ENCODE data around the gene WDR87.
"Not testable (repeated sequence)": the region's sequence is repeated elsewhere in the genome, so short reads cannot be mapped to it uniquely, and the experiment has no call there.

The WDR87 gene

GRCh38 chr19:37926711-37927110 lies 20.3 kb upstream of the WDR87 start:
- Histone ChIP-seq H3K27ac (ENCODE audit: extremely low read depth, low read depth, low read length) (no peak overlapping the region), H3K4me3 (ENCODE audit: low read depth, low read length) (no peak overlapping the region)
- CTCF ChIA-PET, result no interaction called here

DNA sequence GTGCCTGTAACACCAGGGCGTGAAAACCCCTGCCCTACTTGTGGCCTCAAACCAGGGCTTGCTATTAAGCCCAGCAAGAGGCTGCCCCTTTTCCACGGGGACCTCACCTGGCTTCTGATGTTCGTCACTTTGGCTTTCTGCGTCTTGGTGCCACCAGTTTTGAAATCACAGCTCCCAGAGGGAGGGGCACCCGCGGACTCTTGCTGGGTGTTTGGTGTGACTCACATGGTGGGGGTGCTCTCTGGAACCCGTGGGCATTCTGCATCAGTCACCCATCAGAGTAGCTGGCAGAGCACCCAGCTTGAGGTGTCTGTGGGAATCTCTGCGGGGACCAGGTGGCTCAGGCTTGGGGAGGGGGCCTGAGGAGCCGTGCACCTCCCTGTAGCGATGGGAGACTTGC lies 19.9 kb upstream of the WDR87 start:
- peaks cover 10% of the 10 kb centered on the region for H3K4me1 ChIP-seq (ENCODE audit: control insufficient read depth, insufficient read depth, low read length)
- no peak overlapping the region for H3K4me3 ChIP-seq (ENCODE audit: low read depth, low read length)
- ChIA-PET CTCF (no interaction called here), POLR2A (interaction anchor here (0.5 kb wide), 1 partner anchor 10 kb away, joined by 5 read pairs; no protein-coding TSS in a partner anchor)
- no peaks in the 10 kb centered on the region for H3K9me3 ChIP-seq (ENCODE audit: control insufficient read depth, insufficient read depth, low read depth, low read length)
- no peak for TF ChIP-seq ZNF146 (tag by site-specific recombination; IDR thresholded peaks at IDR 0.05)
- H3K27ac ChIP-seq (ENCODE audit: extremely low read depth, low read depth, low read length), result no peak overlapping the region
- H3K36me3 ChIP-seq (ENCODE audit: control insufficient read depth in 2 of 2, insufficient read depth in 1 of 2, low read length in 2 of 2), result peaks cover 0 to 35% of the 10 kb centered on the region in 2 experiments; a peak in 2 of 3 replicates

More at GRCh38 chr19:37926711-37927110, 20.3 kb upstream of the WDR87 start:
- POLR2A ChIA-PET, result no interaction called here
- peaks cover 10% of the 10 kb centered on the region for H3K4me1 ChIP-seq (ENCODE audit: control insufficient read depth, insufficient read depth, low read length)
- H3K36me3 ChIP-seq (ENCODE audit: control insufficient read depth in 2 of 2, insufficient read depth in 1 of 2, low read length in 2 of 2), result peaks cover 0 to 31% of the 10 kb centered on the region in 2 experiments; a peak in 2 of 3 replicates
- no peaks in the 10 kb centered on the region for H3K9me3 ChIP-seq (ENCODE audit: control insufficient read depth, insufficient read depth, low read depth, low read length)
- TF ChIP-seq SP7 (tag by site-specific recombination; IDR thresholded peaks at IDR 0.05) (no peak), ZNF112 (tag by site-specific recombination; IDR thresholded peaks at IDR 0.05) (no peak), MYNN (tag by site-specific recombination; IDR thresholded peaks at IDR 0.05; ENCODE audit: borderline replicate concordance) (no peak), ZNF214 (tag by site-specific recombination; IDR thresholded peaks at IDR 0.05; ENCODE audit: borderline replicate concordance) (no peak), ZNF785 (tag by site-specific recombination; IDR thresholded peaks at IDR 0.05) (no peak), ZNF239 (tag by site-specific recombination; IDR thresholded peaks at IDR 0.05) (no peak), ZFP69B (tag by site-specific recombination; IDR thresholded peaks at IDR 0.05) (0 out of 2 replicates have a peak, but pooled peaks have one; percentile 26), ZNF10 (tag by site-specific recombination; IDR thresholded peaks at IDR 0.05) (no peak), ZNF560 (tag by site-specific recombination; IDR thresholded peaks at IDR 0.05; ENCODE audit: borderline replicate concordance) (no peak), MZF1 (tag by site-specific recombination; IDR thresholded peaks at IDR 0.05; ENCODE audit: borderline replicate concordance) (no peak), KLF9 (tag by site-specific recombination; IDR thresholded peaks at IDR 0.05; ENCODE audit: low read depth) (no peak), ZNF623 (tag by site-specific recombination; IDR thresholded peaks at IDR 0.05) (no peak)
- TF ChIP-seq, protein P1, sequence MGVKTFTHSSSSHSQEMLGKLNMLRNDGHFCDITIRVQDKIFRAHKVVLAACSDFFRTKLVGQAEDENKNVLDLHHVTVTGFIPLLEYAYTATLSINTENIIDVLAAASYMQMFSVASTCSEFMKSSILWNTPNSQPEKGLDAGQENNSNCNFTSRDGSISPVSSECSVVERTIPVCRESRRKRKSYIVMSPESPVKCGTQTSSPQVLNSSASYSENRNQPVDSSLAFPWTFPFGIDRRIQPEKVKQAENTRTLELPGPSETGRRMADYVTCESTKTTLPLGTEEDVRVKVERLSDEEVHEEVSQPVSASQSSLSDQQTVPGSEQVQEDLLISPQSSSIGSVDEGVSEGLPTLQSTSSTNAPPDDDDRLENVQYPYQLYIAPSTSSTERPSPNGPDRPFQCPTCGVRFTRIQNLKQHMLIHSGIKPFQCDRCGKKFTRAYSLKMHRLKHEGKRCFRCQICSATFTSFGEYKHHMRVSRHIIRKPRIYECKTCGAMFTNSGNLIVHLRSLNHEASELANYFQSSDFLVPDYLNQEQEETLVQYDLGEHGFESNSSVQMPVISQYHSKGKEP (tag by site-specific recombination; IDR thresholded peaks at IDR 0.05), result 0 out of 2 replicates have a peak, but pooled peaks have one; percentile 33

- ChIA-PET POLR2A (interaction anchor here (1.0 kb wide), 1 partner anchor 78 kb away, joined by 3 read pairs; no protein-coding TSS in a partner anchor), CTCF (interaction anchor here (0.6 to 4.5 kb wide), 2 partner anchors 22 to 220 kb away, joined by 3 to 23 read pairs; no protein-coding TSS in a partner anchor)
- H3K4me1 ChIP-seq (ENCODE audit: control insufficient read depth, insufficient read depth, low read length), result peaks cover 10% of the 10 kb centered on the region
- H3K27ac ChIP-seq (ENCODE audit: extremely low read depth, low read depth, low read length), result no peak overlapping the region
- H3K4me3 ChIP-seq (ENCODE audit: low read depth, low read length), result no peak overlapping the region
- no peaks in the 10 kb centered on the region for H3K9me3 ChIP-seq (ENCODE audit: control insufficient read depth, insufficient read depth, low read depth, low read length)
- H3K36me3 ChIP-seq (ENCODE audit: control insufficient read depth in 2 of 2, insufficient read depth in 1 of 2, low read length in 2 of 2), result peaks cover 0 to 32% of the 10 kb centered on the region in 2 experiments; a peak in 2 of 3 replicates
- TF ChIP-seq ZNF707 (tag by site-specific recombination; IDR thresholded peaks at IDR 0.05), result no peak
- TF ChIP-seq, protein P2, sequence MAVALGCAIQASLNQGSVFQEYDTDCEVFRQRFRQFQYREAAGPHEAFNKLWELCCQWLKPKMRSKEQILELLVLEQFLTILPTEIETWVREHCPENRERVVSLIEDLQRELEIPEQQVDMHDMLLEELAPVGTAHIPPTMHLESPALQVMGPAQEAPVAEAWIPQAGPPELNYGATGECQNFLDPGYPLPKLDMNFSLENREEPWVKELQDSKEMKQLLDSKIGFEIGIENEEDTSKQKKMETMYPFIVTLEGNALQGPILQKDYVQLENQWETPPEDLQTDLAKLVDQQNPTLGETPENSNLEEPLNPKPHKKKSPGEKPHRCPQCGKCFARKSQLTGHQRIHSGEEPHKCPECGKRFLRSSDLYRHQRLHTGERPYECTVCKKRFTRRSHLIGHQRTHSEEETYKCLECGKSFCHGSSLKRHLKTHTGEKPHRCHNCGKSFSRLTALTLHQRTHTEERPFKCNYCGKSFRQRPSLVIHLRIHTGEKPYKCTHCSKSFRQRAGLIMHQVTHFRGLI (tag by site-specific recombination; IDR thresholded peaks at IDR 0.05), result no peak
- TF ChIP-seq, protein P3, sequence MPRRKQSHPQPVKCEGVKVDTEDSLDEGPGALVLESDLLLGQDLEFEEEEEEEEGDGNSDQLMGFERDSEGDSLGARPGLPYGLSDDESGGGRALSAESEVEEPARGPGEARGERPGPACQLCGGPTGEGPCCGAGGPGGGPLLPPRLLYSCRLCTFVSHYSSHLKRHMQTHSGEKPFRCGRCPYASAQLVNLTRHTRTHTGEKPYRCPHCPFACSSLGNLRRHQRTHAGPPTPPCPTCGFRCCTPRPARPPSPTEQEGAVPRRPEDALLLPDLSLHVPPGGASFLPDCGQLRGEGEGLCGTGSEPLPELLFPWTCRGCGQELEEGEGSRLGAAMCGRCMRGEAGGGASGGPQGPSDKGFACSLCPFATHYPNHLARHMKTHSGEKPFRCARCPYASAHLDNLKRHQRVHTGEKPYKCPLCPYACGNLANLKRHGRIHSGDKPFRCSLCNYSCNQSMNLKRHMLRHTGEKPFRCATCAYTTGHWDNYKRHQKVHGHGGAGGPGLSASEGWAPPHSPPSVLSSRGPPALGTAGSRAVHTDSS (tag by site-specific recombination; IDR thresholded peaks at IDR 0.05), result no peak
- TF ChIP-seq ZNF623 (tag by site-specific recombination; IDR thresholded peaks at IDR 0.05), result peak; percentile 94
These were observed 18.8 kb upstream of the WDR87 start for GRCh38 chr19:37925212-37925611.

- CTCF ChIA-PET, result interaction anchor here (0.6 to 4.5 kb wide), 5 partner anchors 7 to 300 kb away, joined by 3 to 23 read pairs (median 4); no protein-coding TSS in a partner anchor
- not testable (repeated sequence) for H3K4me3 ChIP-seq (ENCODE audit: low read depth, low read length)
- peaks cover 0 to 32% of the 10 kb centered on the region in 2 experiments; a peak in 2 of 3 replicates for H3K36me3 ChIP-seq (ENCODE audit: control insufficient read depth in 2 of 2, insufficient read depth in 1 of 2, low read length in 2 of 2)
These were observed 18.2 kb upstream of the WDR87 start for GRCh38 chr19:37924573-37924972.

More at GRCh38 chr19:37924573-37924972, 18.2 kb upstream of the WDR87 start:
- H3K4me1 ChIP-seq (ENCODE audit: control insufficient read depth, insufficient read depth, low read length); POLR2A ChIA-PET; H3K27ac ChIP-seq (ENCODE audit: extremely low read depth, low read depth, low read length); H3K9me3 ChIP-seq (ENCODE audit: control insufficient read depth, insufficient read depth, low read depth, low read length): not testable (repeated sequence)
